Kidney (tissue), 14 donors: ENCODE measurements around the gene TNRC6A. TPM values are rescaled to one million over a fixed set of nuclear protein-coding genes. Genes with fewer than 3 reads are reported as not detected.
A peak's percentile ranks its signal among the peaks of the same experiment; 100 is the strongest.

Source experiments
- DNase-seq, 5 donors: peaks; one replicate each; pipeline ENCODE4 v3.0.0-alpha.2; 2013 to 2020
- FAIRE-seq: peaks from 2 replicates; lab custom pipeline; 2012; peaks lifted over from hg19 to GRCh38; lab: Jason Lieb, UNC
- H3K27ac ChIP-seq, 2 donors: one replicate each; pipeline ENCODE4 v1.7.0; 2013; ENCODE audit warnings: low read depth in 2 of 2, low read length in 2 of 2, inconsistent platforms in 1 of 2
- H3K27me3 ChIP-seq: one replicate; pipeline ENCODE4 v1.7.1; 2013; ENCODE audit warnings: low read length, inconsistent platforms; ENCODE audit not compliant: control insufficient read depth, insufficient read depth
- H3K36me3 ChIP-seq, 3 donors: one replicate each; pipeline versions ENCODE4 v1.7.0 to v1.7.1; 2013; ENCODE audit warnings: low read length in 3 of 3, control low read depth in 1 of 3, inconsistent platforms in 1 of 3; ENCODE audit not compliant: insufficient read depth in 3 of 3, control insufficient read depth in 2 of 3
- H3K4me1 ChIP-seq, 3 donors: one replicate each; pipeline versions ENCODE4 v1.7.0 to v1.7.1; 2013; ENCODE audit warnings: low read length in 3 of 3, inconsistent platforms in 1 of 3, low read depth in 1 of 3; ENCODE audit not compliant: control insufficient read depth in 2 of 3, insufficient read depth in 2 of 3
- H3K4me3 ChIP-seq, 3 donors: one replicate each; pipeline versions ENCODE4 v1.7.0 to v1.8.1; 2013; ENCODE audit warnings: low read length in 3 of 3, control low read depth in 1 of 3, inconsistent platforms in 1 of 3
- H3K9ac ChIP-seq, 3 donors: one replicate each; pipeline versions ENCODE4 v1.7.0 to v1.7.1; 2013; ENCODE audit warnings: low read length in 3 of 3, control low read depth in 1 of 3, inconsistent platforms in 1 of 3
- H3K9me3 ChIP-seq, 3 donors: one replicate each; pipeline versions ENCODE4 v1.7.0 to v1.7.1; 2013; ENCODE audit warnings: low read length in 3 of 3, control low read depth in 1 of 3, inconsistent platforms in 1 of 3; ENCODE audit not compliant: control insufficient read depth in 2 of 3, insufficient read depth in 1 of 3
- CTCF ChIP-seq: IDR thresholded peaks from 3 replicates; pipeline ENCODE4 v1.5.1; 2012; ENCODE audit warnings: mild to moderate bottlenecking, moderate library complexity, borderline replicate concordance; ENCODE audit not compliant: insufficient read depth; ENCODE audit errors: extremely low read depth
- intact Hi-C: fragments of 100-400 bp; cut with DNase I; formaldehyde crosslinking; loops from one replicate; pipeline ENCODE4 v1.11.1; 2022
- polyA plus RNA-seq: library from polyadenylated mRNA; stranded (reverse); fragments of 350-450 nt; fragmentation: Illumina TruSeq; extraction: RNeasy Lipid Tissue Mini Kit (QIAGEN cat#74804); gene quantifications from one replicate; pipeline ENCODE4 v1.2.3, GENCODE V29; 2014; ENCODE audit warnings: low read depth, low replicate concordance; ENCODE audit not compliant: insufficient read depth
- total RNA-seq: library from RNA; stranded (reverse); fragmentation: NEBNext Ultra II Directional; extraction: Animal tissue kit (Norgen Biotek cat#: 25700); gene quantifications from one replicate; pipeline ENCODE4 v1.2.1, GENCODE V29; 2021
- donor health status: control.
- donor health status: control.
- donor health status: control.
- donor health status: control.
- donor health status: control.
- donor health status: DM: yes; HTN: yes; CAD: no.
- donor health status: Normal renal cell carcinoma (clear cell type).

The TNRC6A gene
- total and polyA plus RNA-seq, 2 donors from 2014 or later = 8.0 to 61.9 TPM

- Histone ChIP-seq H3K4me3 (no peak overlapping the region), H3K36me3 (peaks cover 0 to 12% (median 7%) of the 10 kb centered on the region in 3 donors), H3K4me1 (peaks cover 0 to 2% (median 0%) of the 10 kb centered on the region in 3 donors), H3K9me3 (no peaks in the 10 kb centered on the region), H3K27me3 (no peaks in the 10 kb centered on the region), H3K9ac (no peak overlapping the region), H3K27ac (no peak overlapping the region)
- FAIRE-seq (no peak), DNase-seq (no peak)
- intact Hi-C loops = no loop called here
- no peak for TF ChIP-seq CTCF
Observed at GRCh38 chr16:24829153-24829552, 99.7 kb downstream of the TNRC6A start.

GRCh38 chr16:24833352-24833751, 103.9 kb downstream of the TNRC6A start:
- Histone ChIP-seq H3K27me3 (no peaks in the 10 kb centered on the region), H3K9ac (no peak overlapping the region), H3K4me1 (peaks cover 0 to 2% (median 0%) of the 10 kb centered on the region in 3 donors), H3K27ac (no peak overlapping the region), H3K9me3 (peaks cover 0 to 3% (median 0%) of the 10 kb centered on the region in 3 donors), H3K4me3 (no peak overlapping the region), H3K36me3 (no peaks in the 10 kb centered on the region)
- DNase-seq (no peak), FAIRE-seq (no peak)
- no peak for TF ChIP-seq CTCF
- intact Hi-C loops = no loop called here

- H3K9ac ChIP-seq = no peak overlapping the region
- FAIRE-seq (no peak), DNase-seq (no peak)
- no peak overlapping the region for H3K27ac ChIP-seq
- H3K9me3 ChIP-seq = peaks cover 0 to 3% (median 0%) of the 10 kb centered on the region in 3 donors
- TF ChIP-seq CTCF = peak; percentile 48
- H3K4me3 ChIP-seq = no peak overlapping the region
- no peaks in the 10 kb centered on the region for H3K36me3 ChIP-seq
- H3K4me1 ChIP-seq = peaks cover 0 to 8% (median 5%) of the 10 kb centered on the region in 3 donors
- intact Hi-C loops = no loop called here
- H3K27me3 ChIP-seq = no peaks in the 10 kb centered on the region
Observed at GRCh38 chr16:24834459-24835335, 105.2 kb downstream of the TNRC6A start.
